PC-3 (cell line): Measurements from ENCODE around the gene SPEN. TPM values are rescaled to one million over a fixed set of nuclear protein-coding genes. Genes with fewer than 3 reads are reported as not detected.

Experiments used
- ATAC-seq: fragments of 200-7000 bp; cut with Tn5 transposase; 2 replicates; pipeline ENCODE4 v1.9.1; 2020; ENCODE audit warnings: mild to moderate bottlenecking, moderate library complexity
- Bru-seq: library from RNA; stranded (reverse); fragments of 400-500 nt; gene quantifications from one replicate; lab custom pipeline; 2021; lab: Mats Ljungman, UMichigan
- BruChase-seq, 2 experiments: library from RNA; stranded (reverse); fragments of 400-500 nt; gene quantifications; one replicate each; lab custom pipeline; 2021; lab: Mats Ljungman, UMichigan
- BruUV-seq: library from RNA; stranded (reverse); fragments of 400-500 nt; replicated peaks from 2 replicates; lab custom pipeline; 2021; lab: Mats Ljungman, UMichigan
- CTCF ChIA-PET: fragments of 300-600 bp; sonication (Branson Sonifier 250); formaldehyde crosslinking; loops from one replicate; lab custom pipeline; 2022; ENCODE audit warnings: antibody characterized with exemption; lab: Charles Lee
- POLR2A ChIA-PET: fragments of 300-600 bp; sonication (Branson Sonifier 250); formaldehyde crosslinking; loops from one replicate; lab custom pipeline; 2022; ENCODE audit warnings: antibody characterized with exemption; ENCODE audit not compliant: unreplicated experiment; lab: Charles Lee
- DNase-seq: peaks from one replicate; pipeline ENCODE4 v3.0.0-alpha.2; 2015
- H2AFZ ChIP-seq: fragments of 300-600 bp; sonication (generic); 2 replicates; pipeline ENCODE4 v1.6.0; 2016; ENCODE audit warnings: antibody characterized with exemption, low read length
- H3F3A ChIP-seq: fragments of 300-600 bp; sonication (generic); one replicate; pipeline ENCODE4 v1.6.0; 2017; ENCODE audit warnings: antibody characterized with exemption, low read length, control low read depth, mild to moderate bottlenecking; ENCODE audit not compliant: unreplicated experiment
- H3K27ac ChIP-seq: fragments of 300-600 bp; sonication (generic); 2 replicates; pipeline ENCODE4 v1.5.1; 2016; ENCODE audit warnings: mild to moderate bottlenecking, low read length
- H3K27me3 ChIP-seq: fragments of 300-600 bp; sonication (generic); 2 replicates; pipeline ENCODE4 v1.6.1; 2016; ENCODE audit warnings: low read length, mixed read lengths
- H3K36me3 ChIP-seq: fragments of 300-600 bp; sonication (generic); 2 replicates; pipeline ENCODE4 v1.6.1; 2016; ENCODE audit warnings: low read depth, mixed run types, low read length, mixed read lengths
- H3K4me1 ChIP-seq: fragments of 300-600 bp; sonication (generic); 2 replicates; pipeline ENCODE4 v1.5.1; 2016; ENCODE audit warnings: low read length; ENCODE audit not compliant: insufficient read depth
- H3K4me2 ChIP-seq: fragments of 300-600 bp; sonication (generic); 2 replicates; pipeline ENCODE4 v1.6.0; 2016; ENCODE audit warnings: low read length
- H3K4me3 ChIP-seq: fragments of 300-600 bp; sonication (generic); 2 replicates; pipeline ENCODE4 v1.5.1; 2016; ENCODE audit warnings: mild to moderate bottlenecking, low read length, mixed read lengths
- H3K79me2 ChIP-seq: fragments of 300-600 bp; sonication (generic); 2 replicates; pipeline ENCODE4 v1.6.1; 2017; ENCODE audit warnings: low read length, mixed read lengths
- H3K9ac ChIP-seq: fragments of 300-600 bp; sonication (generic); 2 replicates; pipeline ENCODE4 v1.6.0; 2016; ENCODE audit warnings: mild to moderate bottlenecking, low read length
- H3K9me2 ChIP-seq: fragments of 300-600 bp; sonication (generic); replicated peaks from 2 replicates; pipeline ENCODE4 v1.6.1; 2016; ENCODE audit warnings: mixed run types, low read length, mixed read lengths
- H3K9me3 ChIP-seq: fragments of 300-600 bp; sonication (generic); 2 replicates; pipeline ENCODE4 v1.6.1; 2016; ENCODE audit warnings: low read length, mixed read lengths
- H4K20me1 ChIP-seq: fragments of 300-600 bp; sonication (generic); 2 replicates; pipeline ENCODE4 v1.6.1; 2016; ENCODE audit warnings: low read length, mixed read lengths
- CTCF ChIP-seq: fragments of 300-600 bp; sonication (generic); conservative IDR thresholded peaks from 2 replicates; pipeline ENCODE4 v1.5.1; 2017; ENCODE audit warnings: antibody characterized with exemption, low read depth, mild to moderate bottlenecking, low read length
- EZH2 ChIP-seq: fragments of 300-600 bp; sonication (generic); IDR thresholded peaks from one replicate; pipeline ENCODE4 v1.6.1; 2017; ENCODE audit warnings: antibody characterized with exemption, mild to moderate bottlenecking, low read length; ENCODE audit not compliant: unreplicated experiment
- EZH2phosphoT487 ChIP-seq: fragments of 300-600 bp; sonication (generic); IDR thresholded peaks from 2 replicates; pipeline ENCODE4 v1.6.1; 2018; ENCODE audit warnings: mild to moderate bottlenecking, antibody characterized with exemption, low read length, borderline replicate concordance
- intact Hi-C: fragments of 100-400 bp; cut with micrococcal nuclease; formaldehyde crosslinking; loops from 2 replicates; pipeline ENCODE4 v1.9.0; 2023
- long read RNA-seq: library from polyadenylated mRNA; unstranded; transcript quantifications from one replicate; pipeline ENCODE4 v2.0.0, GENCODE V29; 2021; ENCODE audit not compliant: unreplicated experiment
- total RNA-seq: library from RNA; depleted of rRNA; stranded (reverse); fragments of >200 nt; gene quantifications from 2 replicates; pipeline ENCODE4 v1.2.3, GENCODE V29; 2014; rRNA removed

Gene SPEN
- 26.7 and 35.7 TPM in 2 replicates for total RNA-seq
- Bru-seq, nascent RNA, result percentile 86 among the genes with signal in this experiment
- BruChase-seq, experiment 1, labeled RNA remaining after a 6-hour chase, result percentile 93 among the genes with signal in this experiment
- percentile 89 among the genes with signal in this experiment for BruChase-seq, experiment 2, labeled RNA remaining after a 2-hour chase
- long read RNA-seq, partial matches to known transcripts, result 69 of 107 reads
- long read RNA-seq, other reads (novel, unspliced or antisense), result 36 of 107 reads

GRCh38 chr1:15847100-15847892, at the start of gene SPEN:
TSS of gene SPEN (plus strand) at chr1:15847707. CDS start at chr1:15848068, 361 bp downstream.
- H3K9me3 ChIP-seq, result no peaks in the 10 kb centered on the region
- BruUV-seq, result TSS peak; percentile 35
- ATAC-seq, result peak; percentile 77
- H3K9me2 ChIP-seq, result no peaks in the 10 kb centered on the region
- CTCF ChIA-PET, result interaction anchor here (0.7 to 1.0 kb wide), 4 partner anchors 14 to 58 kb away, joined by 3 to 11 read pairs (median 4); no protein-coding TSS in a partner anchor
- POLR2A ChIA-PET, result interaction anchor here (0.5 to 1.1 kb wide), 9 partner anchors 11 to 521 kb away, joined by 3 to 11 read pairs (median 5); no protein-coding TSS in a partner anchor
- H4K20me1 ChIP-seq, result peaks cover 4% of the 10 kb centered on the region; the same call in 1 of the 2 replicates
- DNase-seq, result peak; percentile 98
- peak within 1 kb of the TSS; percentile 95 for H3K27ac ChIP-seq
- H3K27me3 ChIP-seq, result no peaks in the 10 kb centered on the region
- H3F3A ChIP-seq, result peaks cover 7% of the 10 kb centered on the region
- intact Hi-C loops, result loop anchor here (1.0 to 5.0 kb wide), 3 partner anchors 12 to 70 kb away; no protein-coding TSS in a partner anchor
- peak within 1 kb of the TSS; percentile 100 for H3K4me2 ChIP-seq
- peak within 1 kb of the TSS; percentile 90 for H3K4me3 ChIP-seq
- H3K9ac ChIP-seq, result peak within 1 kb of the TSS; percentile 89
- no peaks in the 10 kb centered on the region for H3K36me3 ChIP-seq
- H3K4me1 ChIP-seq, result peaks cover 42% of the 10 kb centered on the region
- TF ChIP-seq EZH2 (no peak), EZH2phosphoT487 (no peak), CTCF (no peak)
- H2AFZ ChIP-seq, result peak within 1 kb of the TSS; percentile 76
- peaks cover 74% of the 10 kb centered on the region for H3K79me2 ChIP-seq

- CTCF ChIA-PET, result interaction anchor here (0.7 to 1.0 kb wide), 2 partner anchors 16 to 34 kb away, joined by 3 to 12 read pairs; no protein-coding TSS in a partner anchor
- peak; percentile 96 for DNase-seq
- intact Hi-C loops, result loop anchor here (5.0 kb wide), 1 partner anchor 118 kb away; no protein-coding TSS in a partner anchor
- H3K9me2 ChIP-seq, result no peaks in the 10 kb centered on the region
- H3F3A ChIP-seq, result no peaks in the 10 kb centered on the region
- peaks cover 8% of the 10 kb centered on the region for H3K79me2 ChIP-seq
- H3K4me3 ChIP-seq, result peak overlapping the region; percentile 55; the same call in 1 of the 2 replicates
- no peaks in the 10 kb centered on the region for H4K20me1 ChIP-seq
- POLR2A ChIA-PET, result interaction anchor here (0.5 to 1.9 kb wide), 3 partner anchors 34 to 1104 kb away, joined by 3 to 12 read pairs (median 4); no protein-coding TSS in a partner anchor
- peaks cover 74% of the 10 kb centered on the region for H3K4me1 ChIP-seq
- peak; percentile 27 for ATAC-seq
- H3K4me2 ChIP-seq, result peak overlapping the region; percentile 91
- H3K27ac ChIP-seq, result peak overlapping the region; percentile 94
- H3K27me3 ChIP-seq, result no peaks in the 10 kb centered on the region
- TF ChIP-seq CTCF, result no peak
- TF ChIP-seq EZH2phosphoT487, result no peak
- no peak for TF ChIP-seq EZH2
- H3K36me3 ChIP-seq, result no peaks in the 10 kb centered on the region
- H3K9ac ChIP-seq, result peak overlapping the region; percentile 83
- no peaks in the 10 kb centered on the region for H3K9me3 ChIP-seq
- no peak overlapping the region for H2AFZ ChIP-seq
- BruUV-seq, result TSS peak; percentile 27
Measured at GRCh38 chr1:15799004-15799867, 48.3 kb upstream of the SPEN start.
